Muscle of leg (tissue), 11 donors: Measurements from ENCODE around the gene SHC1. TPM values are rescaled to one million over a fixed set of nuclear protein-coding genes. Genes with fewer than 3 reads are reported as not detected.

Experiments used
- DNase-seq: peaks from one replicate; pipeline ENCODE4 v3.0.0; 2013
- H3K27ac ChIP-seq: one replicate; pipeline ENCODE4 v1.5.1; 2013; ENCODE audit warnings: mild to moderate bottlenecking, low read length, control low read depth
- H3K27me3 ChIP-seq: one replicate; pipeline ENCODE4 v1.6.1; 2013; ENCODE audit warnings: low read length; ENCODE audit not compliant: control insufficient read depth, insufficient read depth
- H3K36me3 ChIP-seq: one replicate; pipeline ENCODE4 v1.6.1; 2013; ENCODE audit warnings: low read length; ENCODE audit not compliant: control insufficient read depth, insufficient read depth
- H3K4me1 ChIP-seq: one replicate; pipeline ENCODE4 v1.6.1; 2013; ENCODE audit warnings: low read length; ENCODE audit not compliant: control insufficient read depth, insufficient read depth
- H3K4me3 ChIP-seq: one replicate; pipeline ENCODE4 v1.5.1; 2013; ENCODE audit warnings: low read length, control low read depth
- H3K9me3 ChIP-seq: replicated peaks from 2 replicates; pipeline ENCODE4 v1.6.1; 2013; ENCODE audit warnings: low read depth, low read length; ENCODE audit not compliant: control insufficient read depth
- WGBS: methylation state at CpG from one replicate; pipeline ENCODE4 v1.1.5; 2013; ENCODE audit warnings: missing lambda C conversion rate; ENCODE audit not compliant: insufficient coverage; 5-methylcytosine and 5-hydroxymethylcytosine counted together
- polyA plus RNA-seq, 8 donors: library from polyadenylated mRNA; unstranded; fragments of 120-200 nt; gene quantifications; one replicate each; pipeline versions ENCODE4 v1.2.1 to v1.2.3, GENCODE V29; 2013; ENCODE audit warnings: inconsistent platforms in 1 of 8, low replicate concordance in 1 of 8; ENCODE audit not compliant: insufficient read length in 8 of 8, insufficient read depth in 1 of 8
- total RNA-seq: library from RNA; stranded (reverse); fragments of 120-200 nt; gene quantifications from one replicate; pipeline ENCODE4 v1.2.4, GENCODE V29; 2013

The SHC1 gene
- total and polyA plus RNA-seq, 9 donors, result 59.3 to 118 (median 90.1) TPM

GRCh38 chr1:155008015-155008941 is 37.7 kb upstream of the SHC1 start:
- no peaks in the 10 kb centered on the region for H3K36me3 ChIP-seq
- no peak for DNase-seq
- no peaks in the 10 kb centered on the region for H3K9me3 ChIP-seq
- no peak overlapping the region for H3K27ac ChIP-seq
- peak overlapping the region; percentile 15 for H3K4me3 ChIP-seq
- peaks cover 76% of the 10 kb centered on the region for H3K4me1 ChIP-seq
- no peaks in the 10 kb centered on the region for H3K27me3 ChIP-seq
- WGBS, result 60% methylated on average over 7 of the region's 16 CpGs

- no peak for DNase-seq
- no peaks in the 10 kb centered on the region for H3K36me3 ChIP-seq
- H3K9me3 ChIP-seq, result no peaks in the 10 kb centered on the region
- H3K4me1 ChIP-seq, result peaks cover 77% of the 10 kb centered on the region
- H3K27ac ChIP-seq, result no peak overlapping the region
- H3K27me3 ChIP-seq, result no peaks in the 10 kb centered on the region
- no peak overlapping the region for H3K4me3 ChIP-seq
- WGBS, result 73% methylated on average over 4 of the region's 6 CpGs
Measured at GRCh38 chr1:155007251-155007828, 36.8 kb upstream of the SHC1 start.

- DNase-seq, result peak; percentile 78
- peaks cover 72% of the 10 kb centered on the region for H3K4me1 ChIP-seq
- H3K27ac ChIP-seq, result no peak overlapping the region
Measured at GRCh38 chr1:155006601-155007101, 36.1 kb upstream of the SHC1 start.

GRCh38 chr1:155005076-155006011 is 34.8 kb upstream of the SHC1 start:
- Histone ChIP-seq H3K27ac (peak overlapping the region; percentile 95), H3K9me3 (no peaks in the 10 kb centered on the region), H3K36me3 (no peaks in the 10 kb centered on the region), H3K27me3 (no peaks in the 10 kb centered on the region), H3K4me1 (peaks cover 74% of the 10 kb centered on the region), H3K4me3 (no peak overlapping the region)
- WGBS, result no CpG with 5 or more reads among the region's 17 CpGs
- DNase-seq, result no peak

More at GRCh38 chr1:155006601-155007101, 36.1 kb upstream of the SHC1 start:
- WGBS, result 31% methylated on average over 2 of the region's 2 CpGs
- H3K27me3 ChIP-seq, result no peaks in the 10 kb centered on the region
- H3K4me3 ChIP-seq, result no peak overlapping the region
- H3K36me3 ChIP-seq, result no peaks in the 10 kb centered on the region
- H3K9me3 ChIP-seq, result no peaks in the 10 kb centered on the region

GRCh38 chr1:155004352-155005075 is 34.0 kb upstream of the SHC1 start:
- H3K27ac ChIP-seq, result peak overlapping the region; percentile 95
- H3K4me1 ChIP-seq, result peaks cover 82% of the 10 kb centered on the region
- H3K27me3 ChIP-seq, result no peaks in the 10 kb centered on the region
- WGBS, result 36% methylated on average over 2 of the region's 5 CpGs
- H3K36me3 ChIP-seq, result no peaks in the 10 kb centered on the region
- DNase-seq, result no peak
- H3K9me3 ChIP-seq, result no peaks in the 10 kb centered on the region
- H3K4me3 ChIP-seq, result peak overlapping the region; percentile 70

GRCh38 chr1:155003766-155004351 is 33.3 kb upstream of the SHC1 start:
- Histone ChIP-seq H3K9me3 (no peaks in the 10 kb centered on the region), H3K27ac (peak overlapping the region; percentile 95), H3K4me3 (peak overlapping the region; percentile 70), H3K36me3 (no peaks in the 10 kb centered on the region), H3K27me3 (no peaks in the 10 kb centered on the region), H3K4me1 (peaks cover 82% of the 10 kb centered on the region)
- DNase-seq, result peak; percentile 82
- 2% methylated on average over 8 of the region's 34 CpGs for WGBS

- no peaks in the 10 kb centered on the region for H3K27me3 ChIP-seq
- H3K27ac ChIP-seq, result peak overlapping the region; percentile 95
- no peaks in the 10 kb centered on the region for H3K9me3 ChIP-seq
- DNase-seq, result peak; percentile 70
- peaks cover 79% of the 10 kb centered on the region for H3K4me1 ChIP-seq
- under 1% methylated on average over 19 of the region's 37 CpGs for WGBS
- peak overlapping the region; percentile 70 for H3K4me3 ChIP-seq
- no peaks in the 10 kb centered on the region for H3K36me3 ChIP-seq
Measured at GRCh38 chr1:155003227-155003765, 32.7 kb upstream of the SHC1 start.

GRCh38 chr1:155002464-155003226 is 32.1 kb upstream of the SHC1 start, which contains the start of gene ZBTB7B:
TSS of gene ZBTB7B (plus strand) at chr1:155002802. CDS start at chr1:155014661, 11,859 bp downstream.
- Histone ChIP-seq H3K27ac (peak within 1 kb of the TSS; percentile 96), H3K9me3 (no peaks in the 10 kb centered on the region), H3K4me1 (peaks cover 72% of the 10 kb centered on the region), H3K4me3 (peak within 1 kb of the TSS; percentile 86), H3K36me3 (no peaks in the 10 kb centered on the region), H3K27me3 (no peaks in the 10 kb centered on the region)
- no peak for DNase-seq
- under 1% methylated on average over 14 of the region's 35 CpGs for WGBS
